Measurements from ENCODE around the gene ODF2.
"Not testable (repeated sequence)": the region's sequence is repeated elsewhere in the genome, so short reads cannot be mapped to it uniquely, and the experiment has no call there.

The ODF2 gene

GRCh38 chr9:128482186-128482585 is 26.4 kb downstream of the ODF2 start:
- DNase-seq (ENCODE audit: low read depth, low spot score), result no peak

GRCh38 chr9:128484686-128485413 is 29.0 kb downstream of the ODF2 start:
- DNase-seq (ENCODE audit: low read depth, low spot score), result no peak

GRCh38 chr9:128485414-128485855 is 29.6 kb downstream of the ODF2 start:
- no peak for DNase-seq (ENCODE audit: low read depth, low spot score)

GRCh38 chr9:128486201-128486600 is 30.4 kb downstream of the ODF2 start:
- DNase-seq (ENCODE audit: low read depth, low spot score), result no peak

GRCh38 chr9:128493424-128493823 is 37.6 kb downstream of the ODF2 start:
- DNase-seq (ENCODE audit: low read depth, low spot score), result no peak

- no peak for DNase-seq (ENCODE audit: low read depth, low spot score)
These were observed 38.4 kb downstream of the ODF2 start for GRCh38 chr9:128494108-128494745.

GRCh38 chr9:128494746-128495129 is 38.9 kb downstream of the ODF2 start:
- no peak for DNase-seq (ENCODE audit: low read depth, low spot score)

GRCh38 chr9:128495296-128495695 is 39.5 kb downstream of the ODF2 start:
- DNase-seq (ENCODE audit: low read depth, low spot score), result no peak

GRCh38 chr9:128495804-128496417 is 40.1 kb downstream of the ODF2 start:
- DNase-seq (ENCODE audit: low read depth, low spot score), result no peak

GRCh38 chr9:128497824-128498610 is 42.2 kb downstream of the ODF2 start:
- DNase-seq (ENCODE audit: low read depth, low spot score), result no peak

- DNase-seq (ENCODE audit: low read depth, low spot score), result no peak
These were observed 43.1 kb downstream of the ODF2 start for GRCh38 chr9:128498911-128499310.

- DNase-seq (ENCODE audit: low read depth, low spot score), result no peak
These were observed 44.1 kb downstream of the ODF2 start for GRCh38 chr9:128499920-128500319.

- not testable (repeated sequence) for DNase-seq (ENCODE audit: low read depth, low spot score)
These were observed 47.6 kb downstream of the ODF2 start for GRCh38 chr9:128503415-128503825.

GRCh38 chr9:128503870-128504269 is 48.1 kb downstream of the ODF2 start:
- DNase-seq (ENCODE audit: low read depth, low spot score), result no peak

GRCh38 chr9:128504485-128505413 is 48.9 kb downstream of the ODF2 start, which contains the start of gene GLE1:
GLE1 (plus strand) TSS chr9:128504719; CDS start chr9:128504806, 87 bp downstream.
- DNase-seq (ENCODE audit: low read depth, low spot score), result peak; percentile 96

- no peak for DNase-seq (ENCODE audit: low read depth, low spot score)
These were observed 49.6 kb downstream of the ODF2 start for GRCh38 chr9:128505414-128505765.

- not testable (repeated sequence) for DNase-seq (ENCODE audit: low read depth, low spot score)
These were observed 50.1 kb downstream of the ODF2 start for GRCh38 chr9:128505906-128506305.

GRCh38 chr9:128512820-128513219 is 57.0 kb downstream of the ODF2 start:
- no peak for DNase-seq (ENCODE audit: low read depth, low spot score)

- no peak for DNase-seq (ENCODE audit: low read depth, low spot score)
These were observed 66.2 kb downstream of the ODF2 start for GRCh38 chr9:128521956-128522355.

GRCh38 chr9:128523199-128523925 is 67.6 kb downstream of the ODF2 start:
- DNase-seq (ENCODE audit: low read depth, low spot score), result no peak
